ENCODE data around the gene NKX6-1.

DNA sequence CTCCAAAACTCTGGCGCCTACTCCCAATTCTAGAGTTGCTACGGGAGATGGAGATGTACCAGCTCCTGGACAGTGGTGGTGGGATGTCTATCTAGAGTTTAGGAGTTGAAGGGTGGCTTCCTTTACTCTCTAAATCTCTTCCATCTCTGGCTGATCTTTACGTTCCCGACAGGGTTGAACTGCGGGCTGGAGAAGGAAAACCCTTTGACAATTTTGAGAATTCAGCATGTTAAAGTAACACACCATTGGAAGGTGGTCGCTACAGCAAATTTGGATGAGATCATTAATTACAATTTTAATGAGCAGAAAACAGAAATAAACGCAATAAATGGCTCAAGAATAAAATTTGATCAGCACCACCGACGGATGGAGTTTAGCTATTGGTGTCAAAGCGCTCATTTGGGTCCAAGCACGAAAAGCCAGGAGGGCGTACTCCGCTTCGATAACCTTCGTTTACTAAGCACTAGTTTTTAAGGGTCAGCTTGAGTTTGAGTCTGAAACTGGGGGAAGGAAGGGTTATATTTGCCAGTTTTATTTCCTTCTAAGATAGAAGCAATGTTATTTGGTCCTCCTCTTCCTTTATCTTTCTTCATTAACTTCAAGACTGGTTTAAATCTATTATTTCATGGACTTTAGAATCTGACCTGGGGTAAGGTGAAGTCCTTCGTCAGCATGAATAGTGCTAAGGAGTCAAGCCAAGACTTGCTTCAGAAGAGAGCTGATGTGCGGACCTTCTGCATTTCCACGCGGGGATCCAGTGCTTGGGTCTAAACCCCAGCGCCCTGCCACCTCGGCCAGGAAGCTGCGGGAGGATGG is 1.5 kb upstream of the NKX6-1 start:
- TF ChIP-seq FOXK2 (IDR thresholded peaks at IDR 0.05), result no peak
- no peak for TF ChIP-seq SUZ12 (IDR thresholded peaks at IDR 0.05)
- no peak for TF ChIP-seq ELF4 (IDR thresholded peaks at IDR 0.05)
- no peak for TF ChIP-seq FOXA1 (IDR thresholded peaks at IDR 0.05)
- TF ChIP-seq ZNF384 (IDR thresholded peaks at IDR 0.05), result no peak
- no peak for TF ChIP-seq HDGF (IDR thresholded peaks at IDR 0.05; ENCODE audit: borderline replicate concordance)
